GM12878 (cell line): ENCODE measurements around the gene HSPB7. TPM values are rescaled to one million over a fixed set of nuclear protein-coding genes. Genes with fewer than 3 reads are reported as not detected.

Source experiments
- ATAC-seq: fragments of 200-7000 bp; cut with Tn5 transposase; 3 replicates; pipeline ENCODE4 v1.9.1; 2020; ENCODE audit warnings: mild to moderate bottlenecking, moderate library complexity
- BruUV-seq: library from RNA; stranded (reverse); fragments of 400-500 nt; replicated peaks from 2 replicates; lab custom pipeline; 2021; lab: Mats Ljungman, UMichigan
- CTCF ChIA-PET: fragments of 300-600 bp; sonication (Branson Sonifier 250); formaldehyde crosslinking; extraction: SDS; loops from one replicate; lab custom pipeline; 2021; ENCODE audit warnings: inconsistent platforms; lab: Yijun Ruan, JAX
- POLR2A ChIA-PET: fragments of 350-600 bp; formaldehyde crosslinking; extraction: SDS; loops from one replicate; lab custom pipeline; 2021; ENCODE audit warnings: inconsistent platforms; lab: Charles Lee
- RAD21 ChIA-PET: fragments of 300-600 bp; sonication (Branson Sonifier 250); formaldehyde crosslinking; loops from one replicate; lab custom pipeline; 2023; ENCODE audit warnings: antibody characterized with exemption; ENCODE audit not compliant: unreplicated experiment; lab: Charles Lee
- SMC1A ChIA-PET: fragments of 300-600 bp; sonication (Branson Sonifier 250); formaldehyde crosslinking; loops from one replicate; lab custom pipeline; 2023; ENCODE audit not compliant: unreplicated experiment, uncharacterized antibody; lab: Charles Lee
- DNase-seq: peaks from one replicate; pipeline ENCODE4 v3.0.0-alpha.2; 2011; ENCODE audit warnings: low read depth, low spot score
- FAIRE-seq: peaks from 3 replicates; lab custom pipeline; 2011; peaks lifted over from hg19 to GRCh38; lab: Jason Lieb, UNC
- H2AFZ ChIP-seq: 2 replicates; pipeline ENCODE4 v1.6.0; 2011; ENCODE audit warnings: low read depth, low read length, control low read depth; ENCODE audit not compliant: control insufficient read depth
- H3K27ac ChIP-seq: 2 replicates; pipeline ENCODE4 v1.5.1; 2011; ENCODE audit warnings: control low read depth; ENCODE audit not compliant: control insufficient read depth, insufficient read depth
- H3K27me3 ChIP-seq, 2 experiments: replicated peaks in 1 of 2; 2 replicates each; pipeline versions ENCODE4 v1.6.0 to v1.6.1; 2011; ENCODE audit warnings: low read length in 1 of 2; ENCODE audit not compliant: control insufficient read depth in 2 of 2, insufficient read depth in 2 of 2
- H3K36me3 ChIP-seq, 2 experiments: 2 replicates each; pipeline ENCODE4 v1.5.1; 2011; ENCODE audit warnings: low read length in 1 of 2; ENCODE audit not compliant: control insufficient read depth in 2 of 2, insufficient read depth in 2 of 2
- H3K4me1 ChIP-seq: 2 replicates; pipeline ENCODE4 v1.6.1; 2011; ENCODE audit warnings: mild to moderate bottlenecking, low read length, moderate library complexity, mixed read lengths; ENCODE audit not compliant: control insufficient read depth, insufficient read depth
- H3K4me2 ChIP-seq: 2 replicates; pipeline ENCODE4 v1.6.0; 2011; ENCODE audit warnings: control low read depth; ENCODE audit not compliant: control insufficient read depth, insufficient read depth
- H3K4me3 ChIP-seq: fragments of 200-600 bp; sonication (generic); 2 replicates; pipeline ENCODE4 v1.5.1; 2016
- H3K79me2 ChIP-seq: 2 replicates; pipeline ENCODE4 v1.6.0; 2011; ENCODE audit warnings: low read length; ENCODE audit not compliant: control insufficient read depth, insufficient read depth
- H3K9ac ChIP-seq: 2 replicates; pipeline ENCODE4 v1.8.0; 2011; ENCODE audit warnings: low read length, control low read depth, mixed read lengths; ENCODE audit not compliant: control insufficient read depth, insufficient read depth
- H3K9me3 ChIP-seq: replicated peaks from 3 replicates; pipeline ENCODE4 v1.5.1; 2011; ENCODE audit warnings: mild to moderate bottlenecking, low read length; ENCODE audit not compliant: control insufficient read depth, insufficient read depth
- H4K20me1 ChIP-seq: 2 replicates; pipeline ENCODE4 v1.6.0; 2011; ENCODE audit not compliant: control insufficient read depth, insufficient read depth
- ASH2L ChIP-seq: fragments of 300-600, 200-600 bp; sonication (generic); IDR thresholded peaks from 2 replicates; pipeline ENCODE4 v1.6.1; 2017; ENCODE audit warnings: low read depth, mild to moderate bottlenecking, borderline replicate concordance
- ATF2 ChIP-seq: IDR thresholded peaks from 2 replicates; pipeline ENCODE4 v1.6.1; 2012; ENCODE audit warnings: low read length, inconsistent platforms
- CREB1 ChIP-seq: IDR thresholded peaks from 2 replicates; pipeline ENCODE4 v1.6.1; 2012; ENCODE audit warnings: low read depth, mild to moderate bottlenecking, inconsistent platforms
- CREM ChIP-seq: IDR thresholded peaks from 2 replicates; pipeline ENCODE4 v1.6.1; 2014; ENCODE audit warnings: antibody characterized with exemption, low read depth
- CUX1 ChIP-seq: IDR thresholded peaks from 2 replicates; pipeline ENCODE4 v1.6.1; 2012; ENCODE audit warnings: improper control_type of control experiment, low read depth, low read length; ENCODE audit not compliant: insufficient replicate concordance
- HSF1 ChIP-seq: fragments of 150-350 bp; IDR thresholded peaks from 2 replicates; pipeline ENCODE4 v1.6.1; 2014; ENCODE audit warnings: mild to moderate bottlenecking, low read depth, low read length
- KAT2A ChIP-seq: conservative IDR thresholded peaks from 2 replicates; pipeline ENCODE4 v1.6.1; 2011; ENCODE audit warnings: low read depth, low read length; ENCODE audit not compliant: control insufficient read depth
- KLF5 ChIP-seq: fragments of 450-650 bp; IDR thresholded peaks from 2 replicates; pipeline ENCODE4 v1.6.1; 2014; ENCODE audit warnings: mild to moderate bottlenecking; ENCODE audit not compliant: partially characterized antibody
- MEF2A ChIP-seq: IDR thresholded peaks from 2 replicates; pipeline ENCODE4 v1.6.1; 2011; ENCODE audit warnings: low read depth, mild to moderate bottlenecking, low read length, moderate library complexity; ENCODE audit not compliant: insufficient read depth
- NBN ChIP-seq: fragments of 450-650 bp; IDR thresholded peaks from 2 replicates; pipeline ENCODE4 v1.6.1; 2016
- NR2F1 ChIP-seq: fragments of 450-650 bp; conservative IDR thresholded peaks from 2 replicates; pipeline ENCODE4 v1.6.1; 2017; ENCODE audit warnings: mild to moderate bottlenecking
- RUNX3 ChIP-seq: IDR thresholded peaks from 2 replicates; pipeline ENCODE4 v1.6.1; 2012; ENCODE audit warnings: low read length, inconsistent platforms
- SMC3 ChIP-seq: IDR thresholded peaks from 2 replicates; pipeline ENCODE4 v1.6.1; 2011; ENCODE audit warnings: low read length, improper control_type of control experiment, borderline replicate concordance
- WGBS: methylation state at CpG from one replicate; pipeline ENCODE4 v1.1.6; 2016; ENCODE audit warnings: low lambda C conversion rate; ENCODE audit not compliant: insufficient replicate concordance, insufficient coverage; ENCODE audit errors: missing lambda C conversion rate; 5-methylcytosine and 5-hydroxymethylcytosine counted together
- in situ Hi-C: fragments of 300-500 bp; cut with MboI; formaldehyde crosslinking; loops from 9 replicates; pipeline ENCODE4 v1.14.3; 2018; ENCODE audit warnings: mixed read lengths
- intact Hi-C: fragments of 100-400 bp; cut with micrococcal nuclease; formaldehyde crosslinking; loops from one replicate; pipeline ENCODE4 v1.14.2; 2022; ENCODE audit not compliant: unreplicated experiment
- polyA plus RNA-seq, 11 experiments: library from polyadenylated mRNA; depleted of rRNA in 4 of 11; unstranded in 6 of 11; stranded (reverse) in 5 of 11; fragments of >200 nt; fragmentation: Nextera tagmentation in 4 of 11; fragmentation: Illumina TruSeq in 1 of 11; extraction: Ambion mirVana in 4 of 11; extraction: Trizol in 1 of 11; gene quantifications; 1 replicate in 1 of 11; 2 replicates in 10 of 11; pipeline versions ENCODE4 v1.2.1 to v1.2.3, GENCODE V29; 2011 to 2016; ENCODE audit warnings: inconsistent platforms in 2 of 11, missing spikeins in 2 of 11, low read depth in 1 of 11
- total RNA-seq, 4 experiments: library from RNA; depleted of rRNA in 3 of 4; stranded (reverse); fragments of >200 nt in 3 of 4; fragmentation: Illumina TruSeq in 1 of 4; extraction: Trizol in 1 of 4; gene quantifications; 2 replicates each; pipeline versions ENCODE4 v1.2.1 to v1.2.3, GENCODE V29; 2013 to 2021

HSPB7 gene
- total and polyA plus RNA-seq, 10 of the 15 experiments (the other 5 are each of a cell fraction or from before 2014, with no cell fraction given): 0.34 TPM; not detected in 9

GRCh38 chr1:15988856-15989736 is 28.7 kb downstream of the HSPB7 start:
- ATAC-seq: no peak

More at GRCh38 chr1:15988856-15989736, 28.7 kb downstream of the HSPB7 start:
- CTCF ChIA-PET: no interaction called here
- no peaks in the 10 kb centered on the region for H4K20me1 ChIP-seq
- no peak for TF ChIP-seq CREM
- TF ChIP-seq NBN: no peak
- TF ChIP-seq ATF2: no peak
- TF ChIP-seq MEF2A: no peak
- no peak for TF ChIP-seq KAT2A
- TF ChIP-seq ASH2L: no peak
- no peak for TF ChIP-seq RUNX3
- TF ChIP-seq KLF5: no peak
- no peak for TF ChIP-seq HSF1
- no peak for TF ChIP-seq CREB1
- TF ChIP-seq NR2F1: no peak
- TF ChIP-seq SMC3: no peak
- TF ChIP-seq CUX1: no peak
- TF ChIP-seq, all 136 proteins: peak for 0
- Histone ChIP-seq H3K79me2 (no peaks in the 10 kb centered on the region), H3K4me2 (no peak overlapping the region), H3K27ac (no peak overlapping the region), H3K4me1 (no peaks in the 10 kb centered on the region), H3K36me3 (no peaks in the 10 kb centered on the region), H3K27me3 (no peaks in the 10 kb centered on the region), H3K9me3 (no peaks in the 10 kb centered on the region), H3K4me3 (no peak overlapping the region), H2AFZ (no peak overlapping the region), H3K9ac (no peak overlapping the region)
- intact Hi-C loops (no loop called here), in situ Hi-C loops (no loop called here)
- ChIA-PET SMC1A (interaction anchor here (0.8 kb wide), 1 partner anchor 13 kb away, joined by 3 read pairs; the partner anchor contains the start of gene ZBTB17), RAD21 (interaction anchor here (0.5 kb wide), 1 partner anchor 174 kb away, joined by 3 read pairs; no protein-coding TSS in a partner anchor), POLR2A (no interaction called here)
- DNase-seq (no peak), FAIRE-seq (no peak)
- BruUV-seq: no TSS peak
- 59% methylated on average over 11 of the region's 13 CpGs for WGBS
